CD14-positive monocyte (primary cell): ENCODE measurements around the gene SRP14. TPM values are rescaled to one million over a fixed set of nuclear protein-coding genes. Genes with fewer than 3 reads are reported as not detected.

Experiments
- DNase-seq, 3 donors: peaks; one replicate each; pipeline ENCODE4 v3.0.0-alpha.2; 2011 to 2022
- H2AFZ ChIP-seq: 2 replicates; pipeline ENCODE4 v1.6.0; 2012; ENCODE audit warnings: mild to moderate bottlenecking, low read depth, low read length, inconsistent platforms; ENCODE audit not compliant: insufficient read depth, poor library complexity, severe bottlenecking
- H3K27ac ChIP-seq, 2 donors: 1 replicate in 1 of 2; 2 replicates in 1 of 2; pipeline ENCODE4 v1.5.1; 2012 to 2013; ENCODE audit warnings: low read length in 2 of 2, control low read depth in 1 of 2, inconsistent platforms in 1 of 2, low read depth in 1 of 2, mild to moderate bottlenecking in 1 of 2
- H3K27me3 ChIP-seq, 2 donors: one replicate each; pipeline versions ENCODE4 v1.6.0 to v1.6.1; 2011 to 2013; ENCODE audit warnings: low read length in 2 of 2; ENCODE audit not compliant: control insufficient read depth in 2 of 2, insufficient read depth in 2 of 2
- H3K36me3 ChIP-seq, 2 donors: replicated peaks in 1 of 2; 1 replicate in 1 of 2; 2 replicates in 1 of 2; pipeline versions ENCODE4 v1.5.1 to v1.6.1; 2012 to 2013; ENCODE audit warnings: low read length in 2 of 2, control low read depth in 1 of 2, inconsistent platforms in 1 of 2, mild to moderate bottlenecking in 1 of 2; ENCODE audit not compliant: insufficient read depth in 2 of 2, control insufficient read depth in 1 of 2
- H3K4me1 ChIP-seq, 2 donors: 1 replicate in 1 of 2; 2 replicates in 1 of 2; pipeline versions ENCODE4 v1.5.1 to v1.6.1; 2012 to 2013; ENCODE audit warnings: low read length in 2 of 2, control low read depth in 1 of 2, inconsistent platforms in 1 of 2, mild to moderate bottlenecking in 1 of 2, moderate library complexity in 1 of 2; ENCODE audit not compliant: insufficient read depth in 2 of 2, control insufficient read depth in 1 of 2
- H3K4me2 ChIP-seq: replicated peaks from 2 replicates; pipeline ENCODE3; 2012; ENCODE audit warnings: low read length, moderate library complexity, mild to moderate bottlenecking; ENCODE audit not compliant: poor library complexity, severe bottlenecking; ENCODE audit errors: extremely low read depth
- H3K4me3 ChIP-seq, 3 experiments: fragments of 200-600 bp in 1 of 3; sonication (generic) in 1 of 3; replicated peaks in 1 of 3; 1 replicate in 2 of 3; 2 replicates in 1 of 3; pipeline ENCODE4 v1.5.1; 2011 to 2013; ENCODE audit warnings: low read length in 3 of 3, mild to moderate bottlenecking in 3 of 3, control low read depth in 2 of 3, low read depth in 2 of 3, inconsistent platforms in 1 of 3, moderate library complexity in 1 of 3
- H3K79me2 ChIP-seq: 2 replicates; pipeline ENCODE4 v1.6.0; 2012; ENCODE audit warnings: mild to moderate bottlenecking, control low read depth, inconsistent platforms, low read length, moderate library complexity; ENCODE audit not compliant: insufficient read depth
- H3K9ac ChIP-seq: 2 replicates; pipeline ENCODE4 v1.6.0; 2017; ENCODE audit warnings: low read length, mild to moderate bottlenecking; ENCODE audit not compliant: insufficient read depth, poor library complexity, severe bottlenecking
- H3K9me3 ChIP-seq, 2 donors: replicated peaks in 1 of 2; 1 replicate in 1 of 2; 2 replicates in 1 of 2; pipeline versions ENCODE4 v1.5.1 to v1.6.1; 2012 to 2013; ENCODE audit warnings: low read length in 2 of 2, control low read depth in 1 of 2; ENCODE audit not compliant: control insufficient read depth in 1 of 2, insufficient read depth in 1 of 2
- H4K20me1 ChIP-seq: 2 replicates; pipeline ENCODE4 v1.6.0; 2012; ENCODE audit warnings: mild to moderate bottlenecking, low read length, control low read depth, moderate library complexity; ENCODE audit not compliant: insufficient read depth
- H3K27ac Mint-ChIP-seq, 7 donors: one replicate each; pipeline ENCODE4 v1.8.0; 2020; ENCODE audit warnings: mild to moderate bottlenecking in 7 of 7, mixed read lengths in 7 of 7, moderate library complexity in 6 of 7, inconsistent platforms in 2 of 7
- H3K27me3 Mint-ChIP-seq, 3 donors: one replicate each; pipeline ENCODE4 v1.8.0; 2021 to 2022; ENCODE audit warnings: low read depth in 3 of 3, mild to moderate bottlenecking in 3 of 3, mixed read lengths in 3 of 3, moderate library complexity in 3 of 3, inconsistent platforms in 1 of 3
- H3K36me3 Mint-ChIP-seq, 2 donors: one replicate each; pipeline ENCODE4 v1.8.0; 2020; ENCODE audit warnings: mixed read lengths in 2 of 2, inconsistent platforms in 1 of 2, mild to moderate bottlenecking in 1 of 2
- H3K4me1 Mint-ChIP-seq: one replicate; pipeline ENCODE4 v1.8.0; 2020; ENCODE audit warnings: mild to moderate bottlenecking, mixed read lengths
- H3K4me3 Mint-ChIP-seq, 2 donors: one replicate each; pipeline ENCODE4 v1.8.0; 2020; ENCODE audit warnings: mild to moderate bottlenecking in 2 of 2, mixed read lengths in 2 of 2, moderate library complexity in 1 of 2
- H3K9me3 Mint-ChIP-seq, 7 donors: one replicate each; pipeline ENCODE4 v1.8.0; 2020 to 2022; ENCODE audit warnings: mixed read lengths in 7 of 7, mild to moderate bottlenecking in 6 of 7, moderate library complexity in 6 of 7, inconsistent platforms in 2 of 7
- WGBS: methylation state at CpG from one replicate; pipeline ENCODE4 v1.1.5; 2013; ENCODE audit warnings: missing lambda C conversion rate; ENCODE audit not compliant: insufficient coverage; 5-methylcytosine and 5-hydroxymethylcytosine counted together
- intact Hi-C, 2 donors: fragments of 100-400 bp; cut with micrococcal nuclease; formaldehyde crosslinking; loops; one replicate each; pipeline versions ENCODE4 v1.15.0 to v1.15.1; 2023
- polyA plus RNA-seq, 3 donors: library from polyadenylated mRNA; depleted of rRNA in 1 of 3; unstranded in 2 of 3; stranded (reverse) in 1 of 3; fragments of 300-500 nt in 2 of 3; fragments of >200 nt in 1 of 3; fragmentation: Illumina TruSeq in 2 of 3; gene quantifications; 1 replicate in 2 of 3; 2 replicates in 1 of 3; pipeline ENCODE4 v1.2.3, GENCODE V29; 2012 to 2021
- TF ChIP-seq, protein P1 (sequence below): fragments of 200-600 bp; IDR thresholded peaks from one replicate; pipeline ENCODE4 v1.8.0; 2022; ENCODE audit warnings: antibody characterized with exemption, mild to moderate bottlenecking

SRP14 gene
- polyA plus RNA-seq, 3 donors, result 181 to 548 (median 525) TPM

DNA sequence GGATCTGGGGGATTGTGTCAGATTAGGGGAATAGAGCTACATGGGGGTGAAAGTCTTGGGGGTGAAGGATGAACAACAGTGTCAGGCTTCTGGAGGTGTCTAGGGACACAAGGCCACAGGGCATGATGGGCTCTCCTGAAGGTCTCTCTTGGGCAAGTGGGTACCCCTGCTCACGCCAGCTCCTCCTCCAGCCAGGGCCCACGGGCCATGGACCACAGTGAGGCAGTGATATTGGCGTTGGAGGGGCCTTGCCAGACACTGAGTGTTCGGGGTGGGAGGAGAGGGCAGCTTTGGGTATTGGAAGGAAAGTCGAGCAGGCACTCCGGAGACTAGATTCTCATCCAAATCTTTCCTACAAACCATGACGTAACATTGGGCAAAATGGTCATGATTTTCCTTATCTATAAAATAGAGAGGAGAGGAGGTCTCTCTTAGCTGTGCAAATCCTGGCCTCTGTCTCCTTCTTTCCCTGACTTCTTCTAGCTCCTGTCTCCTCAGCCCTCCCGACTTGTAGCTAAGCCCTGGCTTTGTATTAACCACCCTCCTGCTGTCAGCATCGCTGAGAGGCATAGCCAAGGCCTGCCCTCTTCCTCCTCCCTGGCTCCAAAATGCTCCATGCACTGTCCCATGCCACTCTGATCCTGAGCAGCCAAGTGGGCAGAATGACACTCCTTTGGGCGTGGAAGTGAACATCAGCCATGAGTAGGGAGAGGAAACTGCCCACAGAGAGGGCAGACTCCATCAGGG is 24.0 kb upstream of the SRP14 start:
- Histone ChIP-seq H3K9me3 (no peaks in the 10 kb centered on the region), H2AFZ (no peak overlapping the region), H3K36me3 (no peaks in the 10 kb centered on the region), H3K27ac (no peak overlapping the region), H3K4me3 (no peak overlapping the region), H3K9ac (no peak overlapping the region), H3K4me2 (no peak overlapping the region), H3K4me1 (peaks cover 13 to 16% of the 10 kb centered on the region in 2 donors), H4K20me1 (no peaks in the 10 kb centered on the region), H3K79me2 (no peaks in the 10 kb centered on the region), H3K27me3 (no peaks in the 10 kb centered on the region)
- Mint-ChIP-seq H3K27me3 (no peaks in the 10 kb centered on the region), H3K4me1 (peaks cover 22% of the 10 kb centered on the region), H3K36me3 (peaks cover 0 to 3% of the 10 kb centered on the region in 2 donors), H3K9me3 (no peaks in the 10 kb centered on the region), H3K4me3 (no peak overlapping the region), H3K27ac (no peak overlapping the region)
- TF ChIP-seq, protein P1, sequence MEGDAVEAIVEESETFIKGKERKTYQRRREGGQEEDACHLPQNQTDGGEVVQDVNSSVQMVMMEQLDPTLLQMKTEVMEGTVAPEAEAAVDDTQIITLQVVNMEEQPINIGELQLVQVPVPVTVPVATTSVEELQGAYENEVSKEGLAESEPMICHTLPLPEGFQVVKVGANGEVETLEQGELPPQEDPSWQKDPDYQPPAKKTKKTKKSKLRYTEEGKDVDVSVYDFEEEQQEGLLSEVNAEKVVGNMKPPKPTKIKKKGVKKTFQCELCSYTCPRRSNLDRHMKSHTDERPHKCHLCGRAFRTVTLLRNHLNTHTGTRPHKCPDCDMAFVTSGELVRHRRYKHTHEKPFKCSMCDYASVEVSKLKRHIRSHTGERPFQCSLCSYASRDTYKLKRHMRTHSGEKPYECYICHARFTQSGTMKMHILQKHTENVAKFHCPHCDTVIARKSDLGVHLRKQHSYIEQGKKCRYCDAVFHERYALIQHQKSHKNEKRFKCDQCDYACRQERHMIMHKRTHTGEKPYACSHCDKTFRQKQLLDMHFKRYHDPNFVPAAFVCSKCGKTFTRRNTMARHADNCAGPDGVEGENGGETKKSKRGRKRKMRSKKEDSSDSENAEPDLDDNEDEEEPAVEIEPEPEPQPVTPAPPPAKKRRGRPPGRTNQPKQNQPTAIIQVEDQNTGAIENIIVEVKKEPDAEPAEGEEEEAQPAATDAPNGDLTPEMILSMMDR, result no peak
- 100% methylated on average over 3 of the region's 10 CpGs for WGBS
- DNase-seq, result no peak
- intact Hi-C loops, result no loop called here

DNA sequence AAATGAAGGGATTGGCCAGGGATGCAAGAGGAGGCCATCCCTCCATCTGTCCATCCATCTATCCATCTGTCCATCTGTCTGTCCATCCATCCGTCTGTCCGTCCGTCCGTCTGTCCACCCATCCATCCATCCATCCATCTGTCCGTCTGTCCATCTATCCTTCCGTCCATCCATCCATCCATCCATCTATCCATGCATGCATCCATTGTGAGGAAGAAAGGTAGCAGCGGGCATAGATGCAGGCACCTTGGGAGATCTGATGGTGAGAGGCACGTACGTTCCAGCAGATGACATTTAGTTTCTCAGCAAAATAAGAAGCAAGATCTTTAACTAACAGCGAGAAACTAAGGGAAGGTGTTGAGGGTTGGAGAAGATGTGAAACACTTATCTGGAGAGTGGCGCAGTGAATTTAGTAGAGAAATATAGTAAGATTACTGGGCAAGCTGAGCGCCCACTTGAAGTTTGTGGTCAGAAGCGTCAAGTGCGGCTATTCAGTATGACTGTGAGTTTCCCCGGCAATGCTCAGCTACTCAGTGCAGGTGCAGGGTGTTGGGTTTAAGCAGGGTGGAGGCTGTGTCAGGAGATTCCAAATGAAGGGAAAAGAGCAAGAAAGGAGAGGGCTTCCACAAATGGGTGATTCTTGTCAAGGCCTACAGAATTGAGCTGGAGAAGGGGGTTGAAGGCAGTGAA is 22.4 kb upstream of the SRP14 start:
- Mint-ChIP-seq H3K9me3 (no peaks in the 10 kb centered on the region), H3K4me1 (peaks cover 30% of the 10 kb centered on the region), H3K27ac (no peak overlapping the region), H3K27me3 (no peaks in the 10 kb centered on the region), H3K36me3 (peaks cover 0 to 3% of the 10 kb centered on the region in 2 donors), H3K4me3 (no peak overlapping the region)
- intact Hi-C loops, result no loop called here
- Histone ChIP-seq H2AFZ (no peak overlapping the region), H3K27me3 (no peaks in the 10 kb centered on the region), H3K4me3 (no peak overlapping the region), H3K36me3 (no peaks in the 10 kb centered on the region), H3K9ac (no peak overlapping the region), H3K27ac (no peak overlapping the region), H3K9me3 (no peaks in the 10 kb centered on the region), H3K4me2 (no peak overlapping the region), H3K4me1 (peaks cover 13 to 22% of the 10 kb centered on the region in 2 donors), H4K20me1 (no peaks in the 10 kb centered on the region), H3K79me2 (no peaks in the 10 kb centered on the region)
- 97% methylated on average over 12 of the region's 15 CpGs for WGBS
- TF ChIP-seq, protein P1, result no peak
- no peak for DNase-seq
